Neural cell (in vitro differentiated cells): ENCODE data around the gene KCNH2. TPM values are rescaled to one million over a fixed set of nuclear protein-coding genes. Genes with fewer than 3 reads are reported as not detected.

ENCODE experiments used
- H2AFZ ChIP-seq: fragments of 200-600, 300-800 bp; sonication (generic), shearing (Covaris generic); 2 replicates; pipeline ENCODE4 v1.6.0; 2014; ENCODE audit warnings: low read depth, mild to moderate bottlenecking, antibody characterized with exemption, low read length, moderate library complexity
- H3F3A ChIP-seq: fragments of 200-600 bp; shearing (Covaris generic); 2 replicates; pipeline ENCODE4 v1.6.1; 2016; ENCODE audit warnings: mild to moderate bottlenecking, moderate library complexity, mixed read lengths, antibody characterized with exemption, low read length; ENCODE audit not compliant: insufficient read depth, poor library complexity, severe bottlenecking
- H3K27ac ChIP-seq: fragments of 200-600, 300-800 bp; sonication (generic), shearing (Covaris generic); 2 replicates; pipeline ENCODE4 v1.5.1; 2014; ENCODE audit warnings: mild to moderate bottlenecking, low read length, moderate library complexity
- H3K27me3 ChIP-seq: fragments of 300-800, 200-600 bp; sonication (generic), shearing (Covaris generic); 2 replicates; pipeline ENCODE4 v1.6.0; 2014; ENCODE audit warnings: mild to moderate bottlenecking, low read depth, low read length, moderate library complexity; ENCODE audit not compliant: insufficient read depth
- H3K36me3 ChIP-seq: fragments of 300-800, 200-600 bp; sonication (generic), shearing (Covaris generic); 2 replicates; pipeline ENCODE4 v1.5.1; 2014; ENCODE audit warnings: mild to moderate bottlenecking, antibody characterized with exemption, low read length, moderate library complexity; ENCODE audit not compliant: insufficient read depth
- H3K4me2 ChIP-seq: fragments of 300-800, 200-600 bp; sonication (generic), shearing (Covaris generic); 2 replicates; pipeline ENCODE4 v1.6.0; 2014; ENCODE audit warnings: mild to moderate bottlenecking, low read length
- H3K4me3 ChIP-seq: fragments of 300-800, 200-600 bp; sonication (generic), shearing (Covaris generic); 2 replicates; pipeline ENCODE4 v1.5.1; 2014; ENCODE audit warnings: mild to moderate bottlenecking, low read length, moderate library complexity
- H3K79me2 ChIP-seq: fragments of 200-600 bp; shearing (Covaris generic); replicated peaks from 2 replicates; pipeline ENCODE4 v1.6.0; 2014; ENCODE audit warnings: mild to moderate bottlenecking, low read length, moderate library complexity; ENCODE audit not compliant: insufficient read depth
- H3K9ac ChIP-seq: fragments of 300-800, 200-600 bp; sonication (generic), shearing (Covaris generic); 2 replicates; pipeline ENCODE4 v1.6.1; 2016; ENCODE audit warnings: mild to moderate bottlenecking, low read length, mixed read lengths
- H3K9me2 ChIP-seq: fragments of 200-600 bp; shearing (Covaris generic); 2 replicates; pipeline ENCODE4 v1.6.1; 2016; ENCODE audit warnings: mild to moderate bottlenecking, low read length, mixed read lengths; ENCODE audit not compliant: insufficient read depth
- H3K9me3 ChIP-seq: fragments of 200-600, 300-800 bp; sonication (generic), shearing (Covaris generic); 2 replicates; pipeline ENCODE4 v1.6.1; 2016; ENCODE audit warnings: mild to moderate bottlenecking, mixed run types, low read length, moderate library complexity, mixed read lengths
- H4K20me1 ChIP-seq: fragments of 200-600 bp; shearing (Covaris generic); 2 replicates; pipeline ENCODE4 v1.6.1; 2016; ENCODE audit warnings: mild to moderate bottlenecking, mixed run types; ENCODE audit not compliant: insufficient read depth
- EP300 ChIP-seq: fragments of 450-650 bp; conservative IDR thresholded peaks from 2 replicates; pipeline ENCODE4 v1.6.1; 2014; ENCODE audit warnings: antibody characterized with exemption, mild to moderate bottlenecking, moderate library complexity; ENCODE audit not compliant: poor library complexity, severe bottlenecking
- EZH2 ChIP-seq: fragments of 200-600, 300-800 bp; shearing (Covaris generic), sonication (generic); IDR thresholded peaks from 2 replicates; pipeline ENCODE4 v1.6.1; 2014; ENCODE audit warnings: antibody characterized with exemption, low read length, borderline replicate concordance, mild to moderate bottlenecking; ENCODE audit not compliant: insufficient read depth, poor library complexity, severe bottlenecking
- MXI1 ChIP-seq: fragments of 450-650 bp; conservative IDR thresholded peaks from 2 replicates; pipeline ENCODE4 v1.6.1; 2014; ENCODE audit warnings: antibody characterized with exemption, mild to moderate bottlenecking; ENCODE audit not compliant: poor library complexity, severe bottlenecking
- POLR2AphosphoS5 ChIP-seq: IDR thresholded peaks from 2 replicates; pipeline ENCODE4 v1.6.1; 2012
- RAD21 ChIP-seq: fragments of 450-650 bp; conservative IDR thresholded peaks from 2 replicates; pipeline ENCODE4 v1.6.1; 2014; ENCODE audit warnings: antibody characterized with exemption, mild to moderate bottlenecking, moderate library complexity
- SMC3 ChIP-seq: fragments of 450-650 bp; conservative IDR thresholded peaks from 2 replicates; pipeline ENCODE4 v1.6.1; 2014; ENCODE audit warnings: antibody characterized with exemption, mild to moderate bottlenecking, moderate library complexity; ENCODE audit not compliant: poor library complexity
- TAF1 ChIP-seq: IDR thresholded peaks from 2 replicates; pipeline ENCODE4 v1.6.1; 2012; ENCODE audit warnings: low read depth
- polyA plus RNA-seq: library from polyadenylated mRNA; depleted of rRNA; stranded (reverse); fragments of >200 nt; gene quantifications from 2 replicates; pipeline ENCODE4 v1.2.3, GENCODE V29; 2014
- TF ChIP-seq, protein P1 (sequence below): fragments of 450-650 bp; IDR thresholded peaks from 2 replicates; pipeline ENCODE4 v1.5.1; 2014; ENCODE audit warnings: antibody characterized with exemption, mild to moderate bottlenecking, moderate library complexity; ENCODE audit not compliant: poor library complexity, severe bottlenecking
- TF ChIP-seq, protein P2 (sequence below): IDR thresholded peaks from 2 replicates; pipeline ENCODE4 v1.6.1; 2012; ENCODE audit warnings: borderline replicate concordance

KCNH2 gene
- polyA plus RNA-seq, 1 donor from 2014 or later, result 24.4 TPM

GRCh38 chr7:150974468-150975391 lies 3.4 kb downstream of the KCNH2 start:
- H3K27ac ChIP-seq, result peak overlapping the region; percentile 52
- no peaks in the 10 kb centered on the region for H3K27me3 ChIP-seq
- no peaks in the 10 kb centered on the region for H3K9me2 ChIP-seq
- peak overlapping the region; percentile 14 for H2AFZ ChIP-seq
- peak overlapping the region; percentile 72 for H3K4me3 ChIP-seq
- H3F3A ChIP-seq, result no peaks in the 10 kb centered on the region
- no peaks in the 10 kb centered on the region for H4K20me1 ChIP-seq
- TF ChIP-seq RAD21, result peak; percentile 60
- TF ChIP-seq, protein P1, sequence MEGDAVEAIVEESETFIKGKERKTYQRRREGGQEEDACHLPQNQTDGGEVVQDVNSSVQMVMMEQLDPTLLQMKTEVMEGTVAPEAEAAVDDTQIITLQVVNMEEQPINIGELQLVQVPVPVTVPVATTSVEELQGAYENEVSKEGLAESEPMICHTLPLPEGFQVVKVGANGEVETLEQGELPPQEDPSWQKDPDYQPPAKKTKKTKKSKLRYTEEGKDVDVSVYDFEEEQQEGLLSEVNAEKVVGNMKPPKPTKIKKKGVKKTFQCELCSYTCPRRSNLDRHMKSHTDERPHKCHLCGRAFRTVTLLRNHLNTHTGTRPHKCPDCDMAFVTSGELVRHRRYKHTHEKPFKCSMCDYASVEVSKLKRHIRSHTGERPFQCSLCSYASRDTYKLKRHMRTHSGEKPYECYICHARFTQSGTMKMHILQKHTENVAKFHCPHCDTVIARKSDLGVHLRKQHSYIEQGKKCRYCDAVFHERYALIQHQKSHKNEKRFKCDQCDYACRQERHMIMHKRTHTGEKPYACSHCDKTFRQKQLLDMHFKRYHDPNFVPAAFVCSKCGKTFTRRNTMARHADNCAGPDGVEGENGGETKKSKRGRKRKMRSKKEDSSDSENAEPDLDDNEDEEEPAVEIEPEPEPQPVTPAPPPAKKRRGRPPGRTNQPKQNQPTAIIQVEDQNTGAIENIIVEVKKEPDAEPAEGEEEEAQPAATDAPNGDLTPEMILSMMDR, result peak; percentile 74
- peak; percentile 65 for TF ChIP-seq MXI1
- TF ChIP-seq SMC3, result peak; percentile 64
- peak; percentile 51 for TF ChIP-seq EP300
- TF ChIP-seq, protein P2, sequence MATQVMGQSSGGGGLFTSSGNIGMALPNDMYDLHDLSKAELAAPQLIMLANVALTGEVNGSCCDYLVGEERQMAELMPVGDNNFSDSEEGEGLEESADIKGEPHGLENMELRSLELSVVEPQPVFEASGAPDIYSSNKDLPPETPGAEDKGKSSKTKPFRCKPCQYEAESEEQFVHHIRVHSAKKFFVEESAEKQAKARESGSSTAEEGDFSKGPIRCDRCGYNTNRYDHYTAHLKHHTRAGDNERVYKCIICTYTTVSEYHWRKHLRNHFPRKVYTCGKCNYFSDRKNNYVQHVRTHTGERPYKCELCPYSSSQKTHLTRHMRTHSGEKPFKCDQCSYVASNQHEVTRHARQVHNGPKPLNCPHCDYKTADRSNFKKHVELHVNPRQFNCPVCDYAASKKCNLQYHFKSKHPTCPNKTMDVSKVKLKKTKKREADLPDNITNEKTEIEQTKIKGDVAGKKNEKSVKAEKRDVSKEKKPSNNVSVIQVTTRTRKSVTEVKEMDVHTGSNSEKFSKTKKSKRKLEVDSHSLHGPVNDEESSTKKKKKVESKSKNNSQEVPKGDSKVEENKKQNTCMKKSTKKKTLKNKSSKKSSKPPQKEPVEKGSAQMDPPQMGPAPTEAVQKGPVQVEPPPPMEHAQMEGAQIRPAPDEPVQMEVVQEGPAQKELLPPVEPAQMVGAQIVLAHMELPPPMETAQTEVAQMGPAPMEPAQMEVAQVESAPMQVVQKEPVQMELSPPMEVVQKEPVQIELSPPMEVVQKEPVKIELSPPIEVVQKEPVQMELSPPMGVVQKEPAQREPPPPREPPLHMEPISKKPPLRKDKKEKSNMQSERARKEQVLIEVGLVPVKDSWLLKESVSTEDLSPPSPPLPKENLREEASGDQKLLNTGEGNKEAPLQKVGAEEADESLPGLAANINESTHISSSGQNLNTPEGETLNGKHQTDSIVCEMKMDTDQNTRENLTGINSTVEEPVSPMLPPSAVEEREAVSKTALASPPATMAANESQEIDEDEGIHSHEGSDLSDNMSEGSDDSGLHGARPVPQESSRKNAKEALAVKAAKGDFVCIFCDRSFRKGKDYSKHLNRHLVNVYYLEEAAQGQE, result no peak
- TF ChIP-seq EZH2, result no peak
- TF ChIP-seq TAF1, result no peak
- peak; percentile 23 for TF ChIP-seq POLR2AphosphoS5
- H3K4me2 ChIP-seq, result peak overlapping the region; percentile 62
- peak overlapping the region; percentile 60 for H3K9ac ChIP-seq
- no peaks in the 10 kb centered on the region for H3K36me3 ChIP-seq
- H3K9me3 ChIP-seq, result no peaks in the 10 kb centered on the region
- peaks cover 55% of the 10 kb centered on the region for H3K79me2 ChIP-seq

- Histone ChIP-seq H3K4me2 (no peak overlapping the region), H3K36me3 (no peaks in the 10 kb centered on the region), H3K27me3 (no peaks in the 10 kb centered on the region), H3K9me2 (no peaks in the 10 kb centered on the region), H3K4me3 (peak overlapping the region; percentile 72), H3K9me3 (no peaks in the 10 kb centered on the region), H2AFZ (no peak overlapping the region), H3K9ac (peak overlapping the region; percentile 60), H4K20me1 (no peaks in the 10 kb centered on the region), H3F3A (no peaks in the 10 kb centered on the region), H3K27ac (peak overlapping the region; percentile 52), H3K79me2 (peaks cover 55% of the 10 kb centered on the region)
- TF ChIP-seq, protein P1, result no peak
- no peak for TF ChIP-seq TAF1
- no peak for TF ChIP-seq SMC3
- TF ChIP-seq RAD21, result no peak
- TF ChIP-seq, protein P2, result no peak
- TF ChIP-seq POLR2AphosphoS5, result no peak
- no peak for TF ChIP-seq EZH2
- no peak for TF ChIP-seq EP300
- no peak for TF ChIP-seq MXI1
These were observed 4.3 kb downstream of the KCNH2 start for GRCh38 chr7:150973571-150974451.
